NT2/D1 (cell line): ENCODE measurements around the gene CHTF8.

Experiments
- SUZ12 ChIP-seq: IDR thresholded peaks from 2 replicates; pipeline ENCODE4 v1.6.1; 2011; ENCODE audit not compliant: insufficient read length, insufficient read depth; ENCODE audit errors: extremely low read depth
- YY1 ChIP-seq: IDR thresholded peaks from 2 replicates; pipeline ENCODE4 v1.6.1; 2011; ENCODE audit not compliant: insufficient read length, insufficient read depth
- ZNF274 ChIP-seq: IDR thresholded peaks from 2 replicates; pipeline ENCODE4 v1.6.1; 2011; ENCODE audit warnings: mild to moderate bottlenecking, low read depth, low read length

- TF ChIP-seq SUZ12 (no peak), YY1 (no peak), ZNF274 (no peak)
These were observed 22.0 kb downstream of the CHTF8 start for GRCh38 chr16:69110406-69110805.
